GM12891 (cell line): ENCODE results near the gene GNAI1.

Experiments used
- PAX5 ChIP-seq: IDR thresholded peaks from 2 replicates; pipeline ENCODE4 v1.6.1; 2011; ENCODE audit warnings: low read length, moderate library complexity, mild to moderate bottlenecking; ENCODE audit not compliant: insufficient read depth, severe bottlenecking
- POLR2A ChIP-seq: IDR thresholded peaks from 2 replicates; pipeline ENCODE4 v1.6.1; 2011; ENCODE audit warnings: low read depth, low read length, control low read depth
- POLR2AphosphoS5 ChIP-seq: IDR thresholded peaks from 2 replicates; pipeline ENCODE4 v1.6.1; 2011; ENCODE audit warnings: low read depth, low read length, control low read depth
- POU2F2 ChIP-seq: IDR thresholded peaks from 2 replicates; pipeline ENCODE4 v1.6.1; 2011; ENCODE audit warnings: low read depth, mild to moderate bottlenecking, control low read depth, low read length, moderate library complexity
- SPI1 ChIP-seq: IDR thresholded peaks from 2 replicates; pipeline ENCODE4 v1.6.1; 2011; ENCODE audit warnings: low read depth, low read length, control low read depth
- TAF1 ChIP-seq: IDR thresholded peaks from 2 replicates; pipeline ENCODE4 v1.6.1; 2011; ENCODE audit warnings: low read depth, low read length, control low read depth

- TF ChIP-seq POLR2AphosphoS5 (no peak), SPI1 (no peak), POLR2A (no peak), POU2F2 (no peak), TAF1 (no peak), PAX5 (no peak)
Observed at GRCh38 chr7:80145780-80146422, 11.3 kb downstream of the GNAI1 start.
